Prostate gland (tissue), 2 donors: Measurements from ENCODE around the gene COL15A1. TPM values are rescaled to one million over a fixed set of nuclear protein-coding genes. Genes with fewer than 3 reads are reported as not detected.

Experiments
- DNase-seq: peaks from one replicate; pipeline ENCODE4 v3.0.0-alpha.2; 2019; ENCODE audit warnings: low spot score
- H3K27ac ChIP-seq, 2 donors: fragments of 200-600 bp; sonication (generic); 2 replicates each; pipeline ENCODE4 v1.5.1; 2017 to 2019
- H3K27me3 ChIP-seq: fragments of 200-600 bp; sonication (generic); replicated peaks from 2 replicates; pipeline ENCODE4 v1.5.1; 2019; ENCODE audit not compliant: insufficient read depth
- H3K36me3 ChIP-seq, 2 donors: fragments of 200-600 bp; sonication (generic); 1 replicate in 1 of 2; 2 replicates in 1 of 2; pipeline versions ENCODE4 v1.5.1 to v1.8.1; 2017 to 2019
- H3K4me1 ChIP-seq: fragments of 200-600 bp; sonication (generic); replicated peaks from 2 replicates; pipeline ENCODE4 v1.5.1; 2019
- H3K4me3 ChIP-seq, 2 donors: fragments of 200-600 bp; sonication (generic); 2 replicates each; pipeline ENCODE4 v1.5.1; 2017 to 2019
- H3K9me3 ChIP-seq: fragments of 200-600 bp; sonication (generic); 2 replicates; pipeline ENCODE4 v1.5.1; 2017
- CTCF ChIP-seq, 4 experiments: fragments of 200-600 bp in 2 of 4; fragments of 450-650 bp in 2 of 4; sonication (generic) in 2 of 4; IDR thresholded peaks; 1 replicate in 3 of 4; 2 replicates in 1 of 4; pipeline ENCODE4 v1.5.1; 2016 to 2019; ENCODE audit warnings: antibody characterized with exemption in 4 of 4, mild to moderate bottlenecking in 2 of 4, moderate library complexity in 2 of 4
- POLR2A ChIP-seq: fragments of 450-650 bp; IDR thresholded peaks from one replicate; pipeline ENCODE4 v1.6.1; 2016; ENCODE audit warnings: antibody characterized with exemption, mild to moderate bottlenecking
- POLR2AphosphoS5 ChIP-seq: sonication (generic); formaldehyde crosslinking; IDR thresholded peaks from one replicate; pipeline ENCODE4 v1.6.1; 2017; ENCODE audit warnings: antibody characterized with exemption
- WGBS: methylation state at CpG from one replicate; pipeline ENCODE4 v1.1.5; 2018; 5-methylcytosine and 5-hydroxymethylcytosine counted together
- intact Hi-C: fragments of 100-400 bp; cut with DNase I; formaldehyde crosslinking; loops from one replicate; pipeline ENCODE4 v1.14.2; 2022
- total RNA-seq, 2 donors: library from RNA; depleted of rRNA; stranded (reverse); fragments of >200 nt; gene quantifications; one replicate each; pipeline ENCODE4 v1.1.0, GENCODE V29; 2016

The COL15A1 gene
- total RNA-seq, 2 donors from 2014 or later = 10.3 to 79.9 TPM

DNA sequence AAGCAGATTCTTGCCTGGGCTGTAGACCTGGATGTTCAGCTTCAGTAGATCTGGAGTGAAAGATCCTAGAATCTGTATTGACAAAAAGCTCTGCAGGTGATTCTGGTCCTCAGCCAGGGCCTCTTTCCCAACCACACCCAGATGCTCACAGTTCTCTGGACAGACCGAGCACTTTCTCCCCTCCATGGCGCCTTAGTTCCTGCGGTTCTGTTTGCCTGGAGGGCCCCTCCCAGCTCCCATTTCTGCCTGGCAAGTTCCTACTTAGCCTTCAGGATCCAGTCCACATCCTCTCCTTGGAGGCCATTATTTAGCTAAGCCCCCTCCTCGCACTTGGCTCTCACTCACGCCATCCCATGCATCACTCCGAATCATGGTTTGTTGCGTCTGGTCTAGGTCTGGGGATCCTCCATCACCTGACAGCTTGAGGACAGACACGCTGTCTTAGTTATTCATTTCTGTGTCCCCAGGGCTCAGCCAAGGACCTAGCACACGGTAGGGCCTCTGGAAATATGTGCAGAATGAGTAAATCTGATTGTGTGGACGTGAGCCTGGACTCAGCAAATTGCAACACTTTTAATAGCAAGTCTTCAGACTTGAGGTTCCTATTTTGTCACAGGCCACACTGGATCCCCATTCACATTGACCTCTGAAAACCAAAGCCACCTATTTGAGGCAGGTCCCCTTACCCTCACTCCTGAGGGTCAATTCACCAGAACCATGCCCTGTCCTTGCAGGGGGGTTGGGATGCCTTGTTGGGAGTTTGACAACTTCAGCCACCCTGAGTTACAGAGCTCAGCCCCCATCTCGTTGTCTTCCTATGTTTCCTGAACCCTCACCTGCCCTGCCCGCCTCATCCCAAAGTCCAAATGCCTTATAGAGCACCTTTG lies 50.7 kb downstream of the COL15A1 start:
- Histone ChIP-seq H3K27me3 (no peaks in the 10 kb centered on the region), H3K4me3 (no peak overlapping the region), H3K9me3 (no peaks in the 10 kb centered on the region), H3K27ac (no peak overlapping the region), H3K36me3 (no peaks in the 10 kb centered on the region), H3K4me1 (no peaks in the 10 kb centered on the region)
- TF ChIP-seq CTCF (IDR thresholded peaks at IDR 0.05) (no peak), POLR2AphosphoS5 (no peak), POLR2A (no peak)
- DNase-seq = no peak
- 79% methylated on average over 12 of the region's 12 CpGs for WGBS
- intact Hi-C loops = loop anchor here (5.0 kb wide), 2 partner anchors 147 to 148 kb away; no protein-coding TSS in a partner anchor

DNA sequence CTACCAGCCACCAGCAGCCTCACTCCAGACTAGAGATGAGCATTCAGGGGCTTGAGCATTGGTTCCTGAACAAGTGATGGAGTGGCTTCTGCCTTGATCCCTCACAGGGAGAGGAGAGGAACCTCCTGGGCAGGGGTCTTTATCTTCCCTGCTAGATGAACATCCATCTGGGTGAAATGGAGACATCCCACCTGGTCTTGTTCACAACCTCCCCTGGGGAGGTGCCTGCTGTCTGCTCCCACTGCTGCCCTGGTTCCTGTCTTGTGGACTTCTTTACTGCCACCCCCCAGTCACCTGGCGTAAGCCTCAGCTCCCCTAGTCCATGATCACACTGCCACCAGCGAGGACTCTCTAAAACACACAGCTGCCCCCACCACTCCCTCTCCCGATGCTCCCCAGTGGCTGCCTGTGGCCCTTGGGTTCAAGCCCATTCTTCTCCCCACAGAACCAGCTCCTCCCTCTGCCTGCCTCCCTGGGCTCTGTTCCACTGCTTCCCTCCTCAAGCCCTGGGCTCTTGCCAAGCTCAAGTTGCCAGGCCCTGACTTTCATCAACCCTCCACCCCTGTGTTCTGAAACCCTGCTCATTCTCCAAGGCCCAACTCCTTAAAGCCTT lies 51.5 kb downstream of the COL15A1 start:
- intact Hi-C loops = loop anchor here (5.0 kb wide), 2 partner anchors 147 to 148 kb away; no protein-coding TSS in a partner anchor
- no peaks in the 10 kb centered on the region for H3K36me3 ChIP-seq
- 64% methylated on average over 3 of the region's 3 CpGs for WGBS
- no peaks in the 10 kb centered on the region for H3K27me3 ChIP-seq
- H3K4me1 ChIP-seq = no peaks in the 10 kb centered on the region
- H3K9me3 ChIP-seq = no peaks in the 10 kb centered on the region
- no peak for DNase-seq
- no peak overlapping the region for H3K27ac ChIP-seq
- TF ChIP-seq POLR2A (no peak), CTCF (IDR thresholded peaks at IDR 0.05) (no peak), POLR2AphosphoS5 (no peak)
- no peak overlapping the region for H3K4me3 ChIP-seq

DNA sequence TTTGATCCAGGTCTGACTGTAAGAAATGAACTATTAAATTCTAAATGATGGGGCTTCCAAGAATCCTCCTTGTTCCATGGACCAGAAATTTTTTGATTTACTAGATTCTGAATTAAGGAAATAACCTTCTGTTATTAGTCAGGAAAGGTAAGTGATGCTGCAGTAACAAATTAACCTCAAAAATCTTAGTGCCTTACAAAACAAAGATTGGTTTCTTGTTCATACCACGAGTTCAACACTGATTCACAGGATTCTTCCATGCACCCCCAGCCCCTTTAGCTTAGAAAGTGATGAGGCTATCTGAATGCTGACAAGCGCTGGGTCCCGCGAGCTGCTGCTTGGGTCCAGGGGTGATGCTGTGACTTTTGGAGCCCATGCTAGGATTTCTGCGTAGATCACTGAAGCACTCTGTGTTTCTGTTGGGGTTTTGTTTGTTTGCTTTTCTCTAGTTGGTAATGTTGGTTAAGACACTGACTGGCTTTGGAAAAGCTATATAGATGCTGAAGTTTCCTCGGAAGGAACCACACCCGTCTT lies 52.3 kb downstream of the COL15A1 start:
- no peaks in the 10 kb centered on the region for H3K36me3 ChIP-seq
- TF ChIP-seq CTCF (IDR thresholded peaks at IDR 0.05) (no peak), POLR2A (no peak), POLR2AphosphoS5 (no peak)
- 95% methylated on average over 7 of the region's 7 CpGs for WGBS
- no peaks in the 10 kb centered on the region for H3K9me3 ChIP-seq
- no peaks in the 10 kb centered on the region for H3K27me3 ChIP-seq
- DNase-seq = no peak
- no peaks in the 10 kb centered on the region for H3K4me1 ChIP-seq
- intact Hi-C loops = loop anchor here (5.0 kb wide), 2 partner anchors 146 to 149 kb away; no protein-coding TSS in a partner anchor
- H3K27ac ChIP-seq = no peak overlapping the region
- H3K4me3 ChIP-seq = no peak overlapping the region

- Histone ChIP-seq H3K9me3 (no peaks in the 10 kb centered on the region), H3K36me3 (no peaks in the 10 kb centered on the region), H3K27ac (no peak overlapping the region), H3K27me3 (no peaks in the 10 kb centered on the region), H3K4me3 (no peak overlapping the region), H3K4me1 (no peaks in the 10 kb centered on the region)
- intact Hi-C loops = loop anchor here (2.0 to 5.0 kb wide), 4 partner anchors 23 to 150 kb away; no protein-coding TSS in a partner anchor
- 62% methylated on average over 4 of the region's 4 CpGs for WGBS
- TF ChIP-seq POLR2A = no peak
- no peak for TF ChIP-seq CTCF (IDR thresholded peaks at IDR 0.05)
- TF ChIP-seq POLR2AphosphoS5 = no peak
- no peak for DNase-seq
These were observed 53.9 kb downstream of the COL15A1 start for GRCh38 chr9:98997604-98998003.
